ACC112 (cell line): ENCODE measurements around the gene LARP4.
"Not testable (repeated sequence)": the region's sequence is repeated elsewhere in the genome, so short reads cannot be mapped to it uniquely, and the experiment has no call there.

Experiments used
- H2AFZ ChIP-seq: fragments of 200-600 bp; sonication (generic); one replicate; pipeline ENCODE4 v1.6.0; 2017; ENCODE audit warnings: antibody characterized with exemption, low read length; ENCODE audit not compliant: unreplicated experiment
- H3K27ac ChIP-seq: fragments of 200-600 bp; sonication (generic); 2 replicates; pipeline ENCODE4 v1.5.1; 2014; ENCODE audit warnings: low read depth, mild to moderate bottlenecking, antibody characterized with exemption, low read length, moderate library complexity
- H3K27me3 ChIP-seq: fragments of 200-600 bp; sonication (generic); 2 replicates; pipeline ENCODE4 v1.6.1; 2014; ENCODE audit warnings: mild to moderate bottlenecking, antibody characterized with exemption, low read length, moderate library complexity, mixed read lengths; ENCODE audit not compliant: insufficient read depth
- H3K36me3 ChIP-seq: fragments of 200-600 bp; sonication (generic); 2 replicates; pipeline ENCODE4 v1.6.1; 2016; ENCODE audit warnings: mild to moderate bottlenecking, antibody characterized with exemption, low read length, moderate library complexity, mixed read lengths; ENCODE audit not compliant: insufficient read depth
- H3K4me1 ChIP-seq: fragments of 200-600 bp; sonication (generic); one replicate; pipeline ENCODE4 v1.6.1; 2016; ENCODE audit warnings: low read length, mixed read lengths; ENCODE audit not compliant: insufficient read depth, unreplicated experiment, control insufficient read depth
- H3K4me3 ChIP-seq: fragments of 200-600 bp; sonication (generic); 2 replicates; pipeline ENCODE4 v1.5.1; 2014; ENCODE audit warnings: mild to moderate bottlenecking, low read depth, low read length
- H3K79me2 ChIP-seq: fragments of 200-600 bp; sonication (generic); one replicate; pipeline ENCODE4 v1.6.0; 2016; ENCODE audit warnings: low read length; ENCODE audit not compliant: control insufficient read depth, unreplicated experiment, insufficient read depth

LARP4 gene

GRCh38 chr12:50375802-50376201 lies 24.9 kb upstream of the LARP4 start:
- Histone ChIP-seq H3K4me1 (no peaks in the 10 kb centered on the region), H3K36me3 (no peaks in the 10 kb centered on the region), H3K4me3 (no peak overlapping the region), H3K27ac (no peak overlapping the region), H3K27me3 (no peaks in the 10 kb centered on the region), H3K79me2 (no peaks in the 10 kb centered on the region), H2AFZ (no peak overlapping the region)

- H3K79me2 ChIP-seq: no peaks in the 10 kb centered on the region
- no peaks in the 10 kb centered on the region for H3K36me3 ChIP-seq
- H3K4me1 ChIP-seq: no peaks in the 10 kb centered on the region
- no peaks in the 10 kb centered on the region for H3K27me3 ChIP-seq
- H2AFZ ChIP-seq: no peak overlapping the region
- H3K4me3 ChIP-seq: no peak overlapping the region
- H3K27ac ChIP-seq: no peak overlapping the region
Measured at GRCh38 chr12:50380761-50381325, 19.8 kb upstream of the LARP4 start.

DNA sequence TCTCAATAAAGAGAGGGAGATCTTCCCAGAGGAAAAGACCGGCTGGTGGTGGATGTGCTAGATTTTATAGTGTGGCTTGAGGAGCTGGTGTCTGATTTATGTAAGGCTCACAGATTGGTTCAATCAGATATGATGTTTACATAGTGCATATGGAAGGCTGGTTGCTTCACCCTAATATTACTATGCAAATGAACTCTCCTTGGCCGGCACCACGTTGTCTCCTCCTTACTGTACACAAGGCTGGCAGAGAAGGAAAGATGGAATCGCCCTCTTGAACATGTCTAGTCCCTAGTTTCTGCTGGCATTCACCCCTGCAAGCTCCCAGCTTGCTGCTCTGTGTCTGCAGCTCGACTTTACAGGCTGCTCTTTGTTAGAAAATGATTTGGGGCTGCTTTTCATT lies 13.2 kb upstream of the LARP4 start:
- H3K27me3 ChIP-seq: no peaks in the 10 kb centered on the region
- H3K4me1 ChIP-seq: peaks cover 31% of the 10 kb centered on the region
- peak overlapping the region; percentile 83 for H2AFZ ChIP-seq
- H3K27ac ChIP-seq: no peak overlapping the region
- no peaks in the 10 kb centered on the region for H3K36me3 ChIP-seq
- H3K79me2 ChIP-seq: no peaks in the 10 kb centered on the region
- H3K4me3 ChIP-seq: peak overlapping the region; percentile 24; the same call in 1 of the 2 replicates

GRCh38 chr12:50387972-50388478 lies 12.7 kb upstream of the LARP4 start:
- Histone ChIP-seq H3K27ac (no peak overlapping the region), H2AFZ (peak overlapping the region; percentile 83)

DNA sequence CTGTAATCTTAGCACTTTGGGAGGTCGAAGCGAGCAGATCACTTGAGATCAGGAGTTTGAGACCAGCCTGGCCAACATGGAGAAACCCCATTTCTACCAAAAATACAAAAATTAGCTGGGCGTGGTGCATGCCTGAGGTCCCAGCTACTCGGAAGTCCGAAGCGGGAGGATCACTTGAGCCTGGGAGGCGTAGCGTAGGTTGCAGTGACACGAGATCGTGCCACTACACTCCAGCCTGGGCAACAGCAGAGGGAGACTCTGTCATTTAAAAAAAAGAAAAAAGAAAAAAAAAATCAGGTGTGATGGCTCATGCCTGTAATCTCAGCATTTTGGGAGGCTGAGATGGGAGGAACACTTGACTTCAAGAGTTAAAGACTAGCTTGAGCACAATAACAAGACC lies 11.9 kb upstream of the LARP4 start:
- H2AFZ ChIP-seq, H3K27me3 ChIP-seq, H3K79me2 ChIP-seq, H3K27ac ChIP-seq, H3K4me3 ChIP-seq, H3K36me3 ChIP-seq: not testable (repeated sequence)
- peaks cover 31% of the 10 kb centered on the region for H3K4me1 ChIP-seq

More at GRCh38 chr12:50387972-50388478, 12.7 kb upstream of the LARP4 start:
- Histone ChIP-seq H3K79me2 (no peaks in the 10 kb centered on the region), H3K4me3 (peak overlapping the region; percentile 24; the same call in 1 of the 2 replicates), H3K36me3 (no peaks in the 10 kb centered on the region), H3K27me3 (no peaks in the 10 kb centered on the region), H3K4me1 (peaks cover 31% of the 10 kb centered on the region)

GRCh38 chr12:50390316-50390741 lies 10.4 kb upstream of the LARP4 start:
- peaks cover 44% of the 10 kb centered on the region for H3K4me1 ChIP-seq
- no peaks in the 10 kb centered on the region for H3K79me2 ChIP-seq
- no peaks in the 10 kb centered on the region for H3K36me3 ChIP-seq
- peak overlapping the region; percentile 24; the same call in 1 of the 2 replicates for H3K4me3 ChIP-seq
- H3K27ac ChIP-seq: peak overlapping the region; percentile 72
- H2AFZ ChIP-seq: no peak overlapping the region
- no peaks in the 10 kb centered on the region for H3K27me3 ChIP-seq

DNA sequence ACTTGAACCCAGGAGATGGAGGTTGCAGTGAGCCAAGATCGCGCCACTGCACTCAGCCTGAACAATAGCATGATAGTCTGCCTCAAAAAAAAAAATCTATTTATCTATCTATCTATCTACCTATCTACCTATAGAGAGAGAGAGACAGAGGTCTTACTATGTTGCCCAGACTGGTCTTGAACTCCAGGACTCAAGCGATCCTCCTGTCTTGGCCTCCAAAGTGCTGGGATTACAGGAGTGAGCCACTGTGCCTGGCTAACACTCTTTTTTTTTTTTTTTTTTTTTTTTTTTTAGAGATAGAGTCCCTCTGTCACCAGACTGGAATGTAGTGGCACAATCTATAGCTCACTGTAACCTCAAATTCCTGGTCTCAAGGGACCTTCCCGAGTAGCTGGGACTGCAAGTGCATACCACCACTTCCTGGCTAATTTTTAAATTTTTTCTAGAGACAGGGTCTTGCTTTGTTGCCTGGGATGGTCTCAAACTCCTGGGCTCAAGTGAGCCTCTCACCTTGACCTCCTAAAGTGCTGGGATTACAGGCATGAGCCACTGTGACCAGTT lies 6.1 kb upstream of the LARP4 start:
- no peaks in the 10 kb centered on the region for H3K36me3 ChIP-seq
- H2AFZ ChIP-seq: no peak overlapping the region
- peaks cover 41% of the 10 kb centered on the region for H3K4me1 ChIP-seq
- H3K27me3 ChIP-seq: no peaks in the 10 kb centered on the region
- no peaks in the 10 kb centered on the region for H3K79me2 ChIP-seq
- peak overlapping the region; percentile 13; the same call in 1 of the 2 replicates for H3K27ac ChIP-seq
- H3K4me3 ChIP-seq: no peak overlapping the region

- Histone ChIP-seq H3K36me3 (no peaks in the 10 kb centered on the region), H3K4me3 (no peak overlapping the region), H3K79me2 (peaks cover 14% of the 10 kb centered on the region), H3K27me3 (no peaks in the 10 kb centered on the region), H3K4me1 (peaks cover 24% of the 10 kb centered on the region), H2AFZ (no peak overlapping the region), H3K27ac (peak overlapping the region; percentile 78; the same call in 1 of the 2 replicates)
Measured at GRCh38 chr12:50397117-50397650, 3.5 kb upstream of the LARP4 start.

GRCh38 chr12:50398931-50399330 lies 1.8 kb upstream of the LARP4 start:
- Histone ChIP-seq H3K27ac (no peak overlapping the region), H3K36me3 (no peaks in the 10 kb centered on the region), H3K27me3 (no peaks in the 10 kb centered on the region), H2AFZ (no peak overlapping the region), H3K4me1 (peaks cover 34% of the 10 kb centered on the region), H3K79me2 (peaks cover 32% of the 10 kb centered on the region), H3K4me3 (no peak overlapping the region)

DNA sequence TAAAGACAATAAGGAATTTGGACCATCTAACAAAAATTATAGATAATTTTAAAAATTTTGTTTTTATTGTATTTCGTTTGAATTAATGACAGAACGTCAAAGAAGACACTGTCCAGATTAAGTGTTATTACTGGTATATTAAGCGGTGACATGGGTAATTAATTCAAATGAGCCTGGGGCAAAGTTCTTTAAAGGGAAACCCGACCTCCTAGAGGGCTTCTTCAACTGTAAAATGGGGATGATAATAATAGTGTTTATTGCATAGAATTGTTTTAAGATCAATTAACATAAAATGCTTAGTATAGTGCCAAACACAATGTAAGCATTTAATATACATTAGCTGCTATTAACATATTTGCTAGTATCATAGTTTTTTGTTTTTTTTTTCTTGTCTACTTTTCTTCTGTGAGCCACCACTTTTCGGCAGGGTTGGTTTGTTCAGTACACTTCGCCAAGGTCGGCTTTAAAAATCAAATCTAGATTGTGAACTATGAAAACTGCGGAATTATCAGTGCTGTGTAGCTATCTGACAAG lies 514 bp upstream of the LARP4 start:
- peak overlapping the region; percentile 96 for H3K4me3 ChIP-seq
- H3K27me3 ChIP-seq: no peaks in the 10 kb centered on the region
- H3K79me2 ChIP-seq: peaks cover 44% of the 10 kb centered on the region
- H3K4me1 ChIP-seq: peaks cover 34% of the 10 kb centered on the region
- peak overlapping the region; percentile 87 for H2AFZ ChIP-seq
- peak overlapping the region; percentile 79 for H3K27ac ChIP-seq
- no peaks in the 10 kb centered on the region for H3K36me3 ChIP-seq
